Right ventricle myocardium inferior (tissue), 1 donor: ENCODE results near the gene SYP. TPM values are rescaled to one million over a fixed set of nuclear protein-coding genes. Genes with fewer than 3 reads are reported as not detected.

Experiments
- ATAC-seq: fragments of 200-7000 bp; cut with Tn5 transposase; one replicate; pipeline ENCODE4 v1.9.1; 2020; ENCODE audit warnings: mild to moderate bottlenecking, moderate library complexity
- DNase-seq: peaks from one replicate; pipeline ENCODE4 v3.0.0; 2021; ENCODE audit errors: missing footprints
- intact Hi-C: fragments of 100-400 bp; cut with DNase I; formaldehyde crosslinking; loops from one replicate; pipeline ENCODE4 v1.11.0; 2022
- total RNA-seq: library from RNA; stranded (reverse); fragmentation: NEBNext Ultra II Directional; extraction: Animal tissue kit (Norgen Biotek cat#: 25700); gene quantifications from one replicate; pipeline ENCODE4 v1.2.1, GENCODE V29; 2021
- donor health status: DM: no; HTN: yes; CAD: no; lungs with severe emphysema.

SYP gene
- total RNA-seq, 1 donor from 2014 or later = 1.8 TPM

GRCh38 chrX:49198540-49199314, 1.3 kb downstream of the SYP start:
- intact Hi-C loops = loop anchor here (5.0 kb wide), 1 partner anchor 34 kb away; the partner anchor contains the start of gene CACNA1F

GRCh38 chrX:49197543-49198087, 2.4 kb downstream of the SYP start:
- intact Hi-C loops = loop anchor here (5.0 kb wide), 1 partner anchor 35 kb away; the partner anchor contains the start of gene CACNA1F
- DNase-seq (no peak), ATAC-seq (no peak)

More at GRCh38 chrX:49198540-49199314, 1.3 kb downstream of the SYP start:
- DNase-seq = no peak
- ATAC-seq = no peak

DNA sequence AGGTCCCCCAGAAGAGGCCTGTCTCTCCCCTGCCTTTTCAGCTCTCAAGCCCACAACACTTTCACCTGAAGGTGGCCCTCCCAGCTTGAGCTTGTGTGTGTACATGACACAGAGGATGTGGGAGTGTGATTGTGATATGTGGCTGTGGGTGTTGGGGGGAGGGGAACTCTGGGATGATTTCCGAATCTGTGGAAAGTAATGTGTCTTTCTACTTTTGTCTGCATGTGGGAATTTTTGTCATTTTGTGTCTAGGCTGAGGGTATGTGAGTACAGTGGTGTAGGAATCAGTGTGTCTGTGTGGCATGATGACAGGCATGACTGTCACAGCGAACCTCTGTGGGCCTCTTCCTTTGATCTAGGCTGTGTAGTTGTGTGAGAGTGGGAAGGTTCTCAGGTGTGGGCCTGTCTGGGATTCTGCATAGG, 6.4 kb downstream of the SYP start:
- DNase-seq (no peak), ATAC-seq (no peak)
- intact Hi-C loops = no loop called here

DNA sequence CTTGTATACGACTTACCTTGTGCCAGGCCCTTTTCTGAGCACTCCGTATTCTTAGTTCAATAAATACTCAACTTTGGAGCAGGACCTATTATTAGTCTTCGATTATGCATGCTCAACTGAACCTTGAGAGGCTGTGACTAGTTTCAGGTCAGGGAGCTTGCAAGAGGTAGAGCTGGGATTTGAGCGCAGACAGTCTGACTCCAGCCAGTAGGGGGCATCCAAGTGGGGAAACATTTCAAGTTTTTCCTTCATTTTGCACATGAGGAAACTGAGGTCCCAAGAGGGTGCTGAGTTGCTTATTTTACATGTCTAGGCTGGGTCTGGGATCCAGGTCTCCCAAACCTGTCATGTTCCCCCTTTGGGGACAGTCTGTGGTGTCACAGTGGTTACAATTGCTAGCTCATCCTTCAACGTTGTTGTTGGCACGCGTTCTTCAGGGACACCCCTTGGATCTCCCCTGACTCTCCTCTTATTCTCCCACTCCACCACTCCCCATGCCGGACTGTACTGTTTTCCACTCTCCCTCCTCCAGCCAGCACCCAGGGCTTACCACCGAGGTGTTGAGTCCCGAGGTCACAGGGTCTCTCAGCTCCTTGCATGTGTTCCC, 7.2 kb downstream of the SYP start:
- intact Hi-C loops = no loop called here
- ATAC-seq = no peak
- no peak for DNase-seq

GRCh38 chrX:49191574-49192011, 8.4 kb downstream of the SYP start:
- DNase-seq (no peak), ATAC-seq (no peak)
- intact Hi-C loops = no loop called here

- ATAC-seq = peak; percentile 94
- intact Hi-C loops = no loop called here
- DNase-seq = peak; percentile 94
These were observed 9.0 kb downstream of the SYP start for GRCh38 chrX:49190821-49191573.

- DNase-seq (no peak), ATAC-seq (no peak)
- intact Hi-C loops = no loop called here
These were observed 10.4 kb downstream of the SYP start for GRCh38 chrX:49189606-49190005.

DNA sequence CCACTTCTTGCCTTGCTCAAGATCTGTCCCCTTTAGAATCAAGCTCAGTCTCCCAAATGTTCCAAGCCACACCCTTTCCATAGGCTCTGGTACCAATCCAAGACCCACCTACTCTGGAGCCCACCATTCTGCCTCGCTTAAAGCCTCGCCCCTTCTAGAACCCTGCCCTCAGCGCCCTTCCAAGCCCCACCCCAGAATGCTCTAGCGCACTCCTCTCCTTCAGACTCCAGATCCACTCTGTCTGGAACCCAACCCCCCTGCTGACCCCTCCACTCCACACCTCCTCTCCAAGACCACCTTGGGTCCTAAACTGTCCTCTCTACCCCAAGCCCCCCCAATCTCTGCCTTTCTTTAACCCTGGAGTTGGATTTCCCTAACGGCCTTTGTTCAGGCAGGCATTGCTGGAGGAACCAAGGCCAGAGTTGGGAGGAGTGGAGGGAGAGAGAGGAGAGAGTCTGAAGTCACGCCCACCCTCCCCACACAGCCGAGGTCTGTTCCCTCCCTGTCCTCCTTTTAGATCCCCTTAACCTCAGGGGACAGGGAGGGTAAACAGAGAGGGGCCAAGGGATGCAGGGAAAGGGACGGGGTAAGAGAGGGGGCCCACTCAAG, 11.4 kb downstream of the SYP start:
- DNase-seq = peak; percentile 8
- no peak for ATAC-seq
- intact Hi-C loops = no loop called here

GRCh38 chrX:49187526-49187925, 12.5 kb downstream of the SYP start:
- ATAC-seq (no peak), DNase-seq (peak; percentile 0)
- intact Hi-C loops = no loop called here

DNA sequence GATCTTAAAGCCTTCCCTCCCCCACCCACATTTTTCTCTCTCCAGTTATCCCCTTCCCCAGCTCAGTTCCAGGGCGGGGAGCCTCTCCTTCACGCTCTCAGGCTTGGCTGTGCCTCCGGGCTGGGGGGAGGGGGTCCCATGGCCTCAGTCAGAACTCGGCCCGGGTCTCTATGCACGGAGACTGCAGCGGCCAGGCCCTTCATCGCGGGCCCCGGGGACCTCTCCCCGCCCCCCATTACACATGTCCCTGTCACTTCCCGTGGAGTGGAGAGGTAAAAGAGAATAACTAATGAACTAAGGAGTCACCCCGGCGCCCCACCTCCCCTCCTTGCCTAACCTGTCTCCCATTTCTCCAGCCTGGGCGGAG, 13.0 kb downstream of the SYP start:
- intact Hi-C loops = no loop called here
- DNase-seq = peak; percentile 27
- no peak for ATAC-seq

- peak; percentile 40 for ATAC-seq
- peak; percentile 93 for DNase-seq
- intact Hi-C loops = no loop called here
These were observed 13.6 kb downstream of the SYP start, which contains the start of gene PRICKLE3 for GRCh38 chrX:49186125-49187027. Gene PRICKLE3 (minus strand): TSS chrX:49186373. CDS start chrX:49186297, 76 bp downstream.

DNA sequence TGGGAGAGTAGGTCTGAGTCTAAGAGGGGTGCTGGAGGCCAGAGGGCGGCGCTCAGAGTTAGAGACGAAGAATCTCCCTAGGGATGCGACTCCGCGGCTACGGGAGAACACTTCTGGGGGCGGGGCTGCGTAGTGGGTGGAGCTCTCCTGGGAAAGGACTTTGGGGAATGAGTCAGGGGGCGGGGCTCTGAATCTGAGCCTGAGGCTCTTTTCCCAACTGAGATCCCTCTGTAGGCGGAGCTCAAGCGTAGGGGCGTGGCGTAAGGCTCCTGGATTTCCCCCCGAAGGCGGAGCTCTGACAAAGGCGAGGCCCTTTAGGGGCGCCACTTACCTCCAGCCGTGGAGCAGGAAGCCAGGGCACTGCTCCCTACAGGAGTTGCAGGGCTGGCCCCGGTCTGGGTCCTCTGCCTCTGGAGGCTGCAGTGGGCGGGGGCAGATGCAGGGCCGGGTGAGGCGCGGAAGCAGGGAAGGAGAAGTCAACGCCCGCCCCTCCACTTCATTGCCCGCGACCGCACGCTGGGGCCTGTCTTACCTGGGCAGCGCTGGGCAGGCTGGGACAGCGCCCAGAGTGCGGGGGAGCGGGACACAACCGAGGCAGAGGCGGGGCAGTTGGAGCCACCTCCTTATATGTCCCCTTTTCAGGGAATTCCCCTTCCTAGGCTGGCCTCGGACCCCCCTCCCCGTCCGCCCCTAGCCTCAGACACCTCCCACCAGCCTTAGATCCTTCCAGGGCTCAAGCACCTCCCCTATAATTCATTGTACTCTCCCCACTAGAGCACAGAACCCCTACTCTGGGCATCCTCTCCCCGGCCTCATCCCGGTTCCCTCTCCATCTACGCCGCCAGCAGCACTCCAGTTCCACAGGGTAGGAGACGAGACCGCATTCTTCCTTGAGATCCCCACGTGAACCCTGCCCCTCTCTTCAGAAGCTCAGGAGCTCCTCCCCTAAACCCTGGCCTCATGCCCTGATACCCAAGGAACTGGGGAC, 15.4 kb downstream of the SYP start:
- intact Hi-C loops = loop anchor here (2.0 to 5.0 kb wide), 2 partner anchors 18 to 382 kb away; partner anchors contain the start of gene HDAC6
- ATAC-seq (peak; percentile 88), DNase-seq (peak; percentile 88)

DNA sequence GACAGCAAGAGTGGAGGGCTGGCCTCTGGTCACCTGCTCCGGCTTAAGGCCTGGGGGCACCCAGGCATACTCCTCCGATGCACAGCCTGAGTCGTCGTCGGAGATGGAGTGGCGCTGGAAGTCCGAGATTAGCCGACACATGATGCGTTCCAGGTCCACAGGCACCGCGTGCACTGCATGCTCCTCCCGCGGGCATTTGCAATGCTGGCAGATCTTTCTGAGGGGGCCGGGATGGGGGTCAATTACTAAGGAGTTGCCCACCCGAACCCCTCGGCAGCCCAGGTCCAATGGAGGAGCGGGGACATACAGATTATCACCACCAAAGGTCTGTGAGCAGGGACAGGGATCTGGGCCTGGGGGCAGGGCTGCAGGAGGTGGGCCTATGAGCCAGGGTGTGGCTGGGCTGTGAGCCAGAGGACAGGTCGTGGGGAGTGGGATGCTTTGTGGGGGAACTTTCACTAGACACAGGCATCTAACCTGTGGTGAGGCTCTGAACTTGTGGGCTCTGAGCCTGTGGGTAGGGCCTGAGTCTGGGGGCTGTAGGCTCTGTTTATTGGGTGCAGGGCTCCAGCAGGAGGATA, 16.2 kb downstream of the SYP start:
- DNase-seq = no peak
- no peak for ATAC-seq
- intact Hi-C loops = loop anchor here (2.0 to 5.0 kb wide), 2 partner anchors 17 to 381 kb away; partner anchors contain the start of gene HDAC6

DNA sequence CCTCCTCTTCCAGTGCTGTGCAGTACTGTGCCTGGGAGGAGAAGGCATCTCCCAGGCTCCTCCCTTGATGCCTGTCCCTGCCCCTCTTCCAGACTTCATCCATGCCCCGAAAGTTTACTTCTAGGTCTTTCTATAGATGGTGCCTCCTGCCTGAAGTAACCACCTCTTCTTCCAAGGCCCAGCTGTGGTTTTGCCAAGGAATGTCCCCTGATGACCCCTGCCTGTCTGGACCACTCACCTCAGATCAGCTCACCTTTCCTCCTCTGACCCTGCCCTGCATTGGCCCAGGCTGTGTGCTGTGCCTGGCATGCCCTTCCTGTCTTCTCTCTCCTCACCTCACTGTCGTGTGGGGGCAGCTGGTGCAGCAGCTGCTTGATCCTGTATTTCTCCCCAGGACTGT, 20.6 kb downstream of the SYP start:
- intact Hi-C loops = no loop called here

DNA sequence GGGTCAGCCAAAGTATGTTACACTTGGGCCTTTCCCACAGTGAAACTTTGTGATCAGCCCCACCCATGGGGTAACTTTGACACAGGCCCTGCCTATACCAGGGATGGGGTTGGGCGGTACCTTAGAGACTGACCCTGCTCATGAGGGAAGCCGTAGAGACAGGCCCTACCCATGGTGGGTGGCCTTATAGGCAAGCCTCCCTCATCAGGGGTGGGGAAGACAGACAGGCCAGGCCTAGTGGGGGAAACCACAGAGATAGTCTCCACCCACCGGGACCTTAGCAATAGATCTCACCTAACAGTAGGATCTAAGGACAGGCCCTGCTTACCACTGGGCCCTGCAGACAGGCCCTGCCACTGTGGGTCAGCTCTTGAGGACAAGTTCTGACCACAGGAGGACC, 21.5 kb downstream of the SYP start:
- intact Hi-C loops = no loop called here
- ATAC-seq (no peak), DNase-seq (no peak)

More for the DNA sequence above, 20.6 kb downstream of the SYP start:
- ATAC-seq (no peak), DNase-seq (no peak)

DNA sequence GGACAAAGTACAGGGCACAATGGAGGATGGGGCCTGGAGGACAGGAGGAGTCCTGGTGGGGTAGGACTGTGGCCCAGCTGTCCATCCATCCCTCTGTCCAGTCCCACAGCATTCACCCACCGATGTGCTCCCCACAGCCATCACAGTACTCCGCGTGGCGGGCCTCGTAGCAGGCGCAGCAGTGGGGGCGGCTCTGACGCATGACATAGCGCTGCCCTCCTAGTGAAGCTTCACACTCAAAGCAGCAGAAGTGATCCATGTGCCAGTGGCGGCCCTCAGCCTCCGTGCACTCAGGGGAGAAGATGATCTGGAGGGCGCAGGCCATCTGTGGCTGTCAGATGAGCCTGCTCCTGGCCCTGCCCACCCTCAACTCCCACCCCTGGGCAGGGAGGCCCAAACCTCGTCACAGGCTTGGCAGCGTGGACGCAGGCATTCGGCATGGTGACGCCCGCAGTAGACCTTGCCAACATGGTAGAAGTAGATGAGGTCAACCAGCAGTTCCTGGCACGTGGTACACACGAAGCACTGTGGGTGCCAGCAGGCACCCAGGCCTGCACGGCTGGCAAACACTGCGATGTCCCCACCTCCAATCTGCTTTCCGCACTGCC, 22.0 kb downstream of the SYP start:
- no peak for ATAC-seq
- intact Hi-C loops = no loop called here
- no peak for DNase-seq
